Left lung (tissue), 10 donors: ENCODE results near the gene DYNC2LI1. TPM values are rescaled to one million over a fixed set of nuclear protein-coding genes. Genes with fewer than 3 reads are reported as not detected.
A peak's percentile ranks its signal among the peaks of the same experiment; 100 is the strongest.

Source experiments
- ATAC-seq: fragments of 200-7000 bp; cut with Tn5 transposase; one replicate; pipeline ENCODE4 v1.9.1; 2020; ENCODE audit warnings: moderate library complexity
- DNase-seq, 4 donors: peaks; one replicate each; pipeline ENCODE4 v3.0.0-alpha.2; 2013 to 2020
- H3K27ac ChIP-seq, 2 donors: fragments of 200-600 bp; sonication (generic) in 1 of 2; one replicate each; pipeline versions ENCODE4 v1.5.0 to v1.8.0; 2020 to 2021
- H3K27me3 ChIP-seq, 2 donors: fragments of 200-600 bp; sonication (generic) in 1 of 2; one replicate each; pipeline versions ENCODE4 v1.5.0 to v1.8.0; 2020 to 2021
- H3K36me3 ChIP-seq, 2 donors: fragments of 200-600 bp; sonication (generic) in 1 of 2; one replicate each; pipeline versions ENCODE4 v1.5.0 to v1.8.0; 2020 to 2021
- H3K4me1 ChIP-seq, 2 donors: fragments of 200-600 bp; one replicate each; pipeline ENCODE4 v1.8.0; 2021
- H3K4me3 ChIP-seq, 2 donors: fragments of 200-600 bp; sonication (generic) in 1 of 2; one replicate each; pipeline versions ENCODE4 v1.5.0 to v1.8.0; 2020 to 2021; ENCODE audit warnings: mild to moderate bottlenecking in 1 of 2
- H3K9me3 ChIP-seq, 2 donors: fragments of 200-600 bp; sonication (generic) in 1 of 2; one replicate each; pipeline versions ENCODE4 v1.5.0 to v1.8.0; 2020 to 2021
- CTCF ChIP-seq, 2 donors: fragments of 200-600 bp; sonication (generic) in 1 of 2; IDR thresholded peaks; one replicate each; pipeline versions ENCODE4 v1.5.0 to v1.8.0; 2021; ENCODE audit warnings: antibody characterized with exemption in 2 of 2
- intact Hi-C, 2 donors: fragments of 100-400 bp; cut with DNase I; formaldehyde crosslinking; loops; one replicate each; pipeline versions ENCODE4 v1.11.2 to v1.14.2; 2022
- polyA plus RNA-seq, 6 donors: library from polyadenylated mRNA; unstranded; fragments of 120-200 nt; gene quantifications; one replicate each; pipeline ENCODE4 v1.2.1, GENCODE V29; 2013; ENCODE audit not compliant: insufficient read length in 6 of 6
- total RNA-seq, 2 donors: library from RNA; stranded (reverse); fragmentation: NEBNext Ultra II Directional; extraction: Animal tissue kit (Norgen Biotek cat#: 25700); gene quantifications; one replicate each; pipeline ENCODE4 v1.2.1, GENCODE V29; 2021
- donor health status: DM: no; HTN: yes; CAD: no.
- donor health status: DM: no; HTN: no; CAD: no.

The DYNC2LI1 gene
- total and polyA plus RNA-seq, 8 donors, result 17.8 to 105 (median 87.9) TPM

DNA sequence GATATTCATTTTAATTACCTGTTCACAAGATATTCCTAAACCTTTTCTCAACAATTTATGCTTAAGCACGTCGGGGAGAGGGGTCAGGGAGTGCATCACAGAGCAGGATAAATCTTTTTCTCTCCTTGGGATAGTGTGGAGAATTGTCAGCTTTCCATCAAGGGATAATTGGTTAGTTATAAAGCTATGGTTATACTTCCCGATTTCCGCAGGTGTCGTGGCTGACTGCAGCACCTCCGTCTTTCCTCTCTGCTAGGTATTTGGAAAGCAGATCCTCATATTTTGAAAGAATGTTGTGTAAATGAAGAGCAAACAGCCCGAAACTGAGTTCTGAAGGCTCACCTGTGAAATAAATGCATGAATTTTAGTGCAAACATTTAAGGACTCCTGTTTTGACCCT is 778 bp downstream of the DYNC2LI1 start:
- TF ChIP-seq CTCF (IDR thresholded peaks at IDR 0.05), result no peak
- intact Hi-C loops, result no loop called here
- DNase-seq (no peak), ATAC-seq (peak; percentile 41)
- Histone ChIP-seq H3K9me3 (no peaks in the 10 kb centered on the region), H3K27me3 (no peaks in the 10 kb centered on the region), H3K4me1 (peaks cover 0 to 8% of the 10 kb centered on the region in 2 donors), H3K4me3 (peak overlapping the region; percentile 59 to 61), H3K36me3 (peaks cover 0 to 7% of the 10 kb centered on the region in 2 donors), H3K27ac (peak overlapping the region; percentile 81 to 92)

DNA sequence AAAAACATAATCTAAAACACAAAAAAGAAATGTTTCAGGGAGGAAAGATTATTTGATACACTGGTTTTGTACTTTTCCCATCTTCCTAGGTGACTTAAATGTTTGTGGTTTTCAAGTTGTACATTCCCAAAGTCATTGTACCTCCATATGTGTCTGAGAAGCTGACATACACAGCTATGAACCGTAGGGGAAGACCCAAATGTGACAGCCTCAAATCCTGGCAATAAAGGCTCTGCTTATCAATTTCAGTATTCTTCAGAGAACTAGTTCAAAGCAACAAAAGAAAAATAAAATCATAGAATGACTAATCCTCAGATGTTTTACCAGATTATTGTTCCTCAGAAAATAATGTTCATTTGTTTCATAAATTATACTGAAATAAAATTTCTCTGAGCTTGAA is 2.5 kb downstream of the DYNC2LI1 start:
- H3K36me3 ChIP-seq, result peaks cover 0 to 12% of the 10 kb centered on the region in 2 donors
- no peak for ATAC-seq
- H3K4me1 ChIP-seq, result peaks cover 0 to 8% of the 10 kb centered on the region in 2 donors
- no peak for DNase-seq
- TF ChIP-seq CTCF (IDR thresholded peaks at IDR 0.05), result no peak
- H3K27me3 ChIP-seq, result no peaks in the 10 kb centered on the region
- intact Hi-C loops, result no loop called here
- H3K27ac ChIP-seq, result no peak overlapping the region
- H3K4me3 ChIP-seq, result no peak overlapping the region
- H3K9me3 ChIP-seq, result no peaks in the 10 kb centered on the region

- TF ChIP-seq CTCF (IDR thresholded peaks at IDR 0.05), result no peak
- peaks cover 0 to 8% of the 10 kb centered on the region in 2 donors for H3K4me1 ChIP-seq
- ATAC-seq (no peak), DNase-seq (peak in 3 of 4 donors; percentile 59 to 68 (median 59))
- peaks cover 0 to 12% of the 10 kb centered on the region in 2 donors for H3K36me3 ChIP-seq
- H3K4me3 ChIP-seq, result no peak overlapping the region
- no peak overlapping the region for H3K27ac ChIP-seq
- no peaks in the 10 kb centered on the region for H3K27me3 ChIP-seq
- no peaks in the 10 kb centered on the region for H3K9me3 ChIP-seq
- intact Hi-C loops, result no loop called here
These were observed 3.6 kb downstream of the DYNC2LI1 start for GRCh38 chr2:43777306-43777926.

DNA sequence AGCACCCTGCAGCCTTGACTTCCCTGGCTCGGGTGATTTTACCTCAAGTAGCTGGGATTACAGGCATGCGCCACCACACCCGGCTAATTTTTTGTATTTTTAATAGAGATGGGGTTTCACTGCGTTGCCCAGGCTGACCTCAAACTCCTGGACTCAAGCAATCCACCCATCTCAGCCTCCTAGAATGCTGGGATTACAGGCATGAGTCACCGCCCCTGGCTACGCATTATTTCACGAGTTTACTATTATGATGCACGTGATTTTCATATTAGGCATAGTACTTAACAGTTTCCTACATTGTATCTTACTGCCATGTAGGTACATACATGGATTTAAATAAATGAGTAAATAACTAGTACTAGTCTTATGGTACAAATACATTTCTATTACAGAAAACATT is 4.4 kb downstream of the DYNC2LI1 start:
- Histone ChIP-seq H3K36me3 (peaks cover 0 to 12% of the 10 kb centered on the region in 2 donors), H3K9me3 (no peaks in the 10 kb centered on the region), H3K27ac (no peak overlapping the region), H3K4me1 (peaks cover 0 to 8% of the 10 kb centered on the region in 2 donors), H3K27me3 (no peaks in the 10 kb centered on the region), H3K4me3 (no peak overlapping the region)
- TF ChIP-seq CTCF (IDR thresholded peaks at IDR 0.05), result no peak
- no peak for DNase-seq
- intact Hi-C loops, result no loop called here
- ATAC-seq, result no peak

DNA sequence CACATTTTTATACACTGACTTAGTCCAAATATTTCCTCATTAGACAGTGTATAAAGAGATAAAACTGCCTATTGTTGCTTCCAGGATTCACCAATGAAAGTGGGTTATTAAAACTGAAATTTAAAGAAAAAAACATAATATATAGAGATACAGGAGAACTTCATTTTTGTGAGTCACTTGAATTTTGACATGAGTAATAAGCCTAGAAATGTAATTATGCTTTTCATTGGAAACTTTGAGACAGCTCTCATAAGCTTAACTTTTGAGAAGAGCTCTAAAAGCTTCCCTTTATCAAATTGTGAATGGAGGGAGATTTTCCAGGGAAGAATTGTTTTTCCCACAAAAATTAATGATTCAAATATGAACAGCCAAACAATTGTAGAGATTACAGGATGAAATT is 14.1 kb downstream of the DYNC2LI1 start:
- ATAC-seq, result no peak
- Histone ChIP-seq H3K27me3 (no peaks in the 10 kb centered on the region), H3K4me3 (no peak overlapping the region), H3K4me1 (no peaks in the 10 kb centered on the region), H3K36me3 (peaks cover 0 to 14% of the 10 kb centered on the region in 2 donors), H3K9me3 (no peaks in the 10 kb centered on the region), H3K27ac (peak overlapping the region in 1 of 2 donors; percentile 20)
- intact Hi-C loops, result no loop called here
- no peak for DNase-seq
- no peak for TF ChIP-seq CTCF (IDR thresholded peaks at IDR 0.05)
